ENCODE results near the gene TBC1D14. TPM values are rescaled to one million over a fixed set of nuclear protein-coding genes. Genes with fewer than 3 reads are reported as not detected.
"Not testable (repeated sequence)": the region's sequence is repeated elsewhere in the genome, so short reads cannot be mapped to it uniquely, and the experiment has no call there.

TBC1D14 gene
- total and polyA plus RNA-seq, 10 donors = 13.7 to 114 (median 68.4) TPM

GRCh38 chr4:6905516-6906445 lies 3.8 kb upstream of the TBC1D14 start:
- TF ChIP-seq POLR2A (IDR thresholded peaks at IDR 0.05) = no peak
- no peak for TF ChIP-seq POLR2AphosphoS5 (IDR thresholded peaks at IDR 0.05)
- TF ChIP-seq, protein P1, sequence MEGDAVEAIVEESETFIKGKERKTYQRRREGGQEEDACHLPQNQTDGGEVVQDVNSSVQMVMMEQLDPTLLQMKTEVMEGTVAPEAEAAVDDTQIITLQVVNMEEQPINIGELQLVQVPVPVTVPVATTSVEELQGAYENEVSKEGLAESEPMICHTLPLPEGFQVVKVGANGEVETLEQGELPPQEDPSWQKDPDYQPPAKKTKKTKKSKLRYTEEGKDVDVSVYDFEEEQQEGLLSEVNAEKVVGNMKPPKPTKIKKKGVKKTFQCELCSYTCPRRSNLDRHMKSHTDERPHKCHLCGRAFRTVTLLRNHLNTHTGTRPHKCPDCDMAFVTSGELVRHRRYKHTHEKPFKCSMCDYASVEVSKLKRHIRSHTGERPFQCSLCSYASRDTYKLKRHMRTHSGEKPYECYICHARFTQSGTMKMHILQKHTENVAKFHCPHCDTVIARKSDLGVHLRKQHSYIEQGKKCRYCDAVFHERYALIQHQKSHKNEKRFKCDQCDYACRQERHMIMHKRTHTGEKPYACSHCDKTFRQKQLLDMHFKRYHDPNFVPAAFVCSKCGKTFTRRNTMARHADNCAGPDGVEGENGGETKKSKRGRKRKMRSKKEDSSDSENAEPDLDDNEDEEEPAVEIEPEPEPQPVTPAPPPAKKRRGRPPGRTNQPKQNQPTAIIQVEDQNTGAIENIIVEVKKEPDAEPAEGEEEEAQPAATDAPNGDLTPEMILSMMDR (IDR thresholded peaks at IDR 0.05 in 8 of 11, conservative IDR thresholded peaks at IDR 0.05 in 3 of 11) = no peak
- peak; percentile 67 for DNase-seq
- intact Hi-C loops (cut with DNase I; ENCODE audit: low total_unique reads) = no loop called here

GRCh38 chr4:6906486-6906885 lies 3.1 kb upstream of the TBC1D14 start:
- H3K27ac ChIP-seq; H3K4me3 ChIP-seq; H3K36me3 ChIP-seq; H3K9me3 ChIP-seq; intact Hi-C loops (cut with DNase I; ENCODE audit: low total_unique reads): not testable (repeated sequence)
- peaks cover 0 to 10% (median 0%) of the 10 kb centered on the region in 7 donors for H3K27me3 ChIP-seq (replicated peaks in 1 of 7)
- peak; percentile 57 for DNase-seq
- 86 to 98% (median 91%) methylated on average over 5 to 6 of the region's 6 CpGs for WGBS, 5 donors
- peaks cover 17 to 44% (median 34%) of the 10 kb centered on the region in 6 donors for H3K4me1 ChIP-seq

More at GRCh38 chr4:6905516-6906445, 3.8 kb upstream of the TBC1D14 start:
- H3K36me3 ChIP-seq = no peaks in the 10 kb centered on the region
- H3K27ac ChIP-seq = no peak overlapping the region
- WGBS, 5 donors = 93 to 97% (median 95%) methylated on average over 13 of the region's 13 CpGs
- H3K4me1 ChIP-seq = peaks cover 15 to 37% (median 27%) of the 10 kb centered on the region in 6 donors
- H3K9me3 ChIP-seq = no peaks in the 10 kb centered on the region
- peaks cover 0 to 10% (median 0%) of the 10 kb centered on the region in 7 donors for H3K27me3 ChIP-seq (replicated peaks in 1 of 7)
- H3K4me3 ChIP-seq = no peak overlapping the region

DNA sequence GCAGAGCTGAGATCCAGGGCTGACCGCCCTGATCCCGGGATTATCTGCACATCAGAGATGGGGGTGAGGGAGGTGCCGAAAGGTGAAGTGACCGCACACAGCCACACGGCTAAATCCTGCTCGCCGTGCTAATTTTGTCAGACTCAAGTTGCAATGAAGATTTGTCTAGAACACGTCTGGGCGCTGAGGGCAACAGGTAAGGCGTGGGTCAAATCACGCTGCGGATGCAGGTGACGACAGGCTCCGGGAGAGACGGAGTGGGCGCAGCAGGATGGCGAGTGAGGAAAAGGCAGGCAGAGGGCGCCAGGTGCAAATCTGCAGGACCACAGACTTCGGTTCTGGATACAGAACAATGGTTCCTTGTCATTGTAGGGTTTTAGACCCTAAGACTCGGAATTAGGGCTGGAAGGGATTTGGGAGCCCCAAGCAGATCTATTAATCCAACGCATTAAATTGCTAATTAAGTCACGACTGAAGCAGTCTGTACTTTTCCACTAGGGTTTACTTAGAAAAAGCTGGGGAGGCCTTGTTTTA lies 1.9 kb upstream of the TBC1D14 start:
- WGBS, 5 donors = 37 to 46% (median 39%) methylated on average over 22 of the region's 22 CpGs
- DNase-seq = peak; percentile 86
- H3K27ac ChIP-seq = peak overlapping the region in 5 of 8 donors; percentile 98 to 100 (median 100)
- TF ChIP-seq, protein P1 (IDR thresholded peaks at IDR 0.05 in 8 of 11, conservative IDR thresholded peaks at IDR 0.05 in 3 of 11) = peak in 8 of 11 experiments; percentile 9 to 63 (median 44)
- TF ChIP-seq POLR2A (IDR thresholded peaks at IDR 0.05) (no peak), POLR2AphosphoS5 (IDR thresholded peaks at IDR 0.05) (peak; percentile 12 to 49 (median 25))
- peak overlapping the region in 1 of 8 donors; percentile 4 for H3K4me3 ChIP-seq
- no peaks in the 10 kb centered on the region for H3K9me3 ChIP-seq
- peaks cover 28 to 56% (median 46%) of the 10 kb centered on the region in 6 donors for H3K4me1 ChIP-seq
- intact Hi-C loops (cut with DNase I; ENCODE audit: low total_unique reads) = no loop called here
- peaks cover 0 to 10% (median 0%) of the 10 kb centered on the region in 7 donors for H3K27me3 ChIP-seq (replicated peaks in 1 of 7)
- no peaks in the 10 kb centered on the region for H3K36me3 ChIP-seq

DNA sequence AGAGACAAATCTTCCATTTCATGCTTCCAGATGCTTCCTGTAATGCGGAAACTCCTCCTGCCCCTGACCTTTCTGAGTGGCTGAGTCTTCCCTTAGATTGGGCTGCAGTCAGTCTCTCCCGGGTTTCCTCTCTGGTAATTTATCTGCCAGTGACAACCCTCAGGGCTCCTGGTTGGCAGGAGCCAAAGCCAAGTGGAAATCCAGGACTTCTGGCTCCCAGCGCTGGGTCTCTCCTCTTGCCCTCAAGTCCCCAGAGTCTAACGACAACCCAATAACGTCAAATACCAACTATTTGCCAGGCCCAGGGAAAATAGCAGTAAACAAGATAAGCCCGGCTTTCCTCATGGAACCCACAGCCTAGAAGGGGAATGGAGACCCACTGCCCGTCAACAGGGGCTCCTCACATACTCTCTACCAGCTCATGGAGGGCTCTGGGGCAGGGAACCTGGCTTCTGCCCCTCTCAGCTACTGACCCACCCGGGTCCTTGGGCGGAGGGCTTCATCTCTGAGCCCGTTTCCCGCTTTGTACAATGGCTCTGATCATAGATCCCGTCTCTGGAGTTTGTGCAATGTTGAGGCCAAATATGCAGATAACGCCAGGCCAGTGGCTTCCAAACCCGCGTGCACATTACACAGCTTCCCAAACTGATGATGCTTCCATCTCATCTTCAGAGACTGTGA lies 1.1 kb upstream of the TBC1D14 start:
- intact Hi-C loops (cut with DNase I; ENCODE audit: low total_unique reads) = no loop called here
- peak overlapping the region; percentile 98 to 100 (median 99) for H3K27ac ChIP-seq

More for the DNA sequence above, 1.1 kb upstream of the TBC1D14 start:
- Histone ChIP-seq H3K4me3 (peak overlapping the region; percentile 59 to 84 (median 67)), H3K36me3 (no peaks in the 10 kb centered on the region), H3K9me3 (no peaks in the 10 kb centered on the region), H3K4me1 (peaks cover 32 to 65% (median 55%) of the 10 kb centered on the region in 6 donors), H3K27me3 (replicated peaks in 1 of 7) (peaks cover 0 to 10% (median 0%) of the 10 kb centered on the region in 7 donors)
- DNase-seq = peak; percentile 82
- WGBS, 5 donors = 16 to 31% (median 27%) methylated on average over 15 of the region's 15 CpGs
- TF ChIP-seq POLR2AphosphoS5 (IDR thresholded peaks at IDR 0.05) (peak in 2 of 3 donors; percentile 52 to 79), POLR2A (IDR thresholded peaks at IDR 0.05) (no peak)

Data from spleen (tissue), 11 donors.